IMR-90 (cell line): ENCODE measurements around the gene DYRK1A. TPM values are rescaled to one million over a fixed set of nuclear protein-coding genes. Genes with fewer than 3 reads are reported as not detected.
A peak's percentile ranks its signal among the peaks of the same experiment; 100 is the strongest.

Experiments used
- ATAC-seq: fragments of 200-7000 bp; cut with Tn5 transposase; 2 replicates; pipeline ENCODE4 v1.9.1; 2020; ENCODE audit warnings: low read depth, mild to moderate bottlenecking, moderate library complexity
- BruUV-seq: library from RNA; stranded (reverse); fragments of 400-500 nt; replicated peaks from 2 replicates; lab custom pipeline; 2021; lab: Mats Ljungman, UMichigan
- CTCF ChIA-PET: fragments of 300-600 bp; formaldehyde crosslinking; extraction: SDS; loops from one replicate; lab custom pipeline; 2021; ENCODE audit warnings: antibody characterized with exemption; lab: Yijun Ruan, JAX
- POLR2A ChIA-PET: fragments of 300-600 bp; sonication (Branson Sonifier 250); formaldehyde crosslinking; loops from one replicate; lab custom pipeline; 2022; ENCODE audit warnings: antibody characterized with exemption; ENCODE audit not compliant: unreplicated experiment; lab: Charles Lee
- DNase-seq: peaks from one replicate; pipeline ENCODE4 v3.0.0; 2013
- H2AFZ ChIP-seq: replicated peaks from 2 replicates; pipeline ENCODE3; 2013; ENCODE audit warnings: low read length, mild to moderate bottlenecking; ENCODE audit not compliant: poor library complexity
- H2AK5ac ChIP-seq: 2 replicates; pipeline ENCODE4 v1.6.1; 2013; ENCODE audit warnings: low read depth, low read length, inconsistent platforms
- H2AK9ac ChIP-seq: replicated peaks from 2 replicates; pipeline ENCODE3; 2013; ENCODE audit warnings: mild to moderate bottlenecking, low read depth, low read length, moderate library complexity; ENCODE audit not compliant: poor library complexity
- H2BK120ac ChIP-seq: 2 replicates; pipeline ENCODE4 v1.6.1; 2013; ENCODE audit warnings: low read depth, low read length, inconsistent platforms
- H2BK15ac ChIP-seq: 3 replicates; pipeline ENCODE4 v1.6.1; 2013; ENCODE audit warnings: low read depth, low read length, inconsistent platforms
- H2BK20ac ChIP-seq: 2 replicates; pipeline ENCODE4 v1.6.1; 2013; ENCODE audit warnings: low read depth, mild to moderate bottlenecking, inconsistent platforms, low read length, moderate library complexity
- H2BK5ac ChIP-seq: 2 replicates; pipeline ENCODE4 v1.6.1; 2013; ENCODE audit warnings: mild to moderate bottlenecking, low read depth, low read length, inconsistent platforms; ENCODE audit not compliant: poor library complexity, severe bottlenecking
- H3K14ac ChIP-seq: replicated peaks from 2 replicates; pipeline ENCODE4 v1.6.1; 2013; ENCODE audit warnings: low read depth, low read length, inconsistent platforms
- H3K18ac ChIP-seq: 2 replicates; pipeline ENCODE4 v1.6.1; 2013; ENCODE audit warnings: low read depth, low read length, control low read depth
- H3K23ac ChIP-seq: 2 replicates; pipeline ENCODE4 v1.6.1; 2013; ENCODE audit warnings: low read depth, low read length, inconsistent platforms
- H3K27ac ChIP-seq: 2 replicates; pipeline ENCODE4 v1.5.1; 2013; ENCODE audit warnings: mild to moderate bottlenecking, control low read depth, low read length; ENCODE audit not compliant: insufficient read depth
- H3K27me3 ChIP-seq: 2 replicates; pipeline ENCODE4 v1.6.1; 2013; ENCODE audit warnings: low read length; ENCODE audit not compliant: control insufficient read depth, insufficient read depth
- H3K36me3 ChIP-seq: 2 replicates; pipeline ENCODE4 v1.6.1; 2013; ENCODE audit warnings: low read length, mixed read lengths; ENCODE audit not compliant: control insufficient read depth, insufficient read depth
- H3K4ac ChIP-seq: 2 replicates; pipeline ENCODE4 v1.6.1; 2013; ENCODE audit warnings: low read depth, low read length, inconsistent platforms
- H3K4me1 ChIP-seq: 2 replicates; pipeline ENCODE4 v1.6.1; 2013; ENCODE audit warnings: low read length, mixed read lengths; ENCODE audit not compliant: control insufficient read depth, insufficient read depth
- H3K4me2 ChIP-seq: 2 replicates; pipeline ENCODE4 v1.6.1; 2013; ENCODE audit warnings: low read depth, mild to moderate bottlenecking, control low read depth, low read length, moderate library complexity
- H3K4me3 ChIP-seq: 2 replicates; pipeline ENCODE4 v1.5.1; 2013; ENCODE audit warnings: low read depth, mild to moderate bottlenecking, control low read depth, low read length, moderate library complexity; ENCODE audit not compliant: insufficient read depth
- H3K56ac ChIP-seq: 2 replicates; pipeline ENCODE4 v1.6.1; 2013; ENCODE audit warnings: low read length, inconsistent platforms; ENCODE audit not compliant: insufficient read depth; ENCODE audit errors: extremely low read depth
- H3K79me1 ChIP-seq, 2 experiments: 2 replicates each; pipeline ENCODE4 v1.6.1; 2013; ENCODE audit warnings: low read length in 2 of 2, inconsistent platforms in 1 of 2, low read depth in 1 of 2
- H3K9ac ChIP-seq: 2 replicates; pipeline ENCODE4 v1.6.1; 2013; ENCODE audit warnings: low read depth, low read length, control low read depth
- H3K9me1 ChIP-seq: 2 replicates; pipeline ENCODE4 v1.6.1; 2013; ENCODE audit warnings: low read length, inconsistent platforms; ENCODE audit not compliant: insufficient read depth
- H3K9me3 ChIP-seq: 2 replicates; pipeline ENCODE4 v1.6.1; 2013; ENCODE audit warnings: low read length; ENCODE audit not compliant: control insufficient read depth, insufficient read depth
- H4K20me1 ChIP-seq: 2 replicates; pipeline ENCODE4 v1.6.1; 2013; ENCODE audit warnings: low read length, inconsistent platforms; ENCODE audit not compliant: insufficient read depth
- H4K5ac ChIP-seq: 2 replicates; pipeline ENCODE4 v1.6.1; 2013; ENCODE audit warnings: mild to moderate bottlenecking, low read depth, low read length, control low read depth
- H4K8ac ChIP-seq, 2 experiments: 2 replicates each; pipeline ENCODE4 v1.6.1; 2013; ENCODE audit warnings: low read depth in 2 of 2, low read length in 2 of 2, control low read depth in 1 of 2, inconsistent platforms in 1 of 2
- H4K91ac ChIP-seq: 2 replicates; pipeline ENCODE4 v1.6.1; 2013; ENCODE audit warnings: low read depth, low read length, inconsistent platforms; ENCODE audit not compliant: insufficient read depth
- CEBPB ChIP-seq: IDR thresholded peaks from 2 replicates; pipeline ENCODE4 v1.6.1; 2012; ENCODE audit warnings: low read depth, low read length, improper control_type of control experiment
- MAFK ChIP-seq: IDR thresholded peaks from 2 replicates; pipeline ENCODE4 v1.6.1; 2012; ENCODE audit warnings: low read depth, low read length, improper control_type of control experiment
- MAZ ChIP-seq: IDR thresholded peaks from 2 replicates; pipeline ENCODE4 v1.6.1; 2012; ENCODE audit warnings: low read depth, mild to moderate bottlenecking, low read length, improper control_type of control experiment, moderate library complexity, borderline replicate concordance
- RAD21 ChIP-seq: IDR thresholded peaks from 2 replicates; pipeline ENCODE4 v1.6.1; 2012; ENCODE audit warnings: low read length, improper control_type of control experiment
- WGBS, 2 experiments: methylation state at CpG; one replicate each; pipeline versions ENCODE4 v1.1.5 to v1.1.7; 2013; ENCODE audit warnings: missing lambda C conversion rate in 2 of 2; ENCODE audit not compliant: insufficient read length in 1 of 2; ENCODE audit errors: extremely low coverage in 2 of 2; 5-methylcytosine and 5-hydroxymethylcytosine counted together
- dilution Hi-C: fragments of 300-500 bp; cut with HindIII; formaldehyde crosslinking; loops from one replicate; pipeline ENCODE4 v1.14.3; 2018; ENCODE audit warnings: low sequenced_read_pairs; ENCODE audit not compliant: unreplicated experiment
- in situ Hi-C: fragments of 300-500 bp; cut with MboI; formaldehyde crosslinking; loops from 3 replicates; pipeline ENCODE4 v1.14.3; 2019; ENCODE audit warnings: low sequenced_read_pairs, inconsistent platforms, mixed read lengths
- intact Hi-C: fragments of 100-400 bp; cut with micrococcal nuclease; formaldehyde crosslinking; loops from 2 replicates; pipeline ENCODE4 v1.10.0; 2022
- polyA plus RNA-seq, 3 experiments: library from polyadenylated mRNA; depleted of rRNA; stranded (reverse); fragments of >200 nt; gene quantifications; 2 replicates each; pipeline ENCODE4 v1.2.3, GENCODE V29; 2012; ENCODE audit warnings: low replicate concordance in 1 of 3
- total RNA-seq: library from RNA; depleted of rRNA; stranded (reverse); fragments of >200 nt; gene quantifications from 2 replicates; pipeline ENCODE4 v1.2.3, GENCODE V29; 2012
- TF ChIP-seq, protein P1 (sequence below): fragments of 150-350 bp; IDR thresholded peaks from 2 replicates; pipeline ENCODE4 v1.6.1; 2017; ENCODE audit warnings: mild to moderate bottlenecking, antibody characterized with exemption, low read length, low read depth

Gene DYRK1A
- total and polyA plus RNA-seq, 2 of the 4 experiments (the other 2 are of a cell fraction): 18.6 to 50.5 TPM

DNA sequence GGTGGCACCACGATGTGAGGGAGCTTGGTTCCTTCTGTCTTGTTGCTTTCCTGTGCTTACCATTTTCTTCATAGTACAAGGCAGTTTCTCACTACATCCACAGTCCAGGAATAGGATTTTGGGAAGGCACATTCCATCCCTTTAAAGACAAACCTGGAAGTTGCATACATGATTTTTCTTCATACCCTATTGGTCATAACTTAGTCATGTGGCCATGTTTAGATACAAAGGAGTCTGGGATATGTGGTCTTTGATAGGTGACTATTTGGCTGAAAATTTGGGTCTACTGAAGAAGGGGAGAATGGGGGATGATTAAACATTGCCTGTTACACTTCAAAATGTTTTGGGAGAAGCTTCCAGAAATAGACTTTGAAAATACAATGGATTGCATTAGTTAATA lies 7.0 kb downstream of the DYRK1A start:
- DNase-seq (no peak), ATAC-seq (0 out of 2 replicates have a peak, but pooled peaks have one; percentile 8)
- Histone ChIP-seq H3K23ac (no peak overlapping the region; the same call in 1 of the 2 replicates), H3K4me1 (peaks cover 6% of the 10 kb centered on the region), H2BK15ac (no peak overlapping the region; the same call in 2 of the 3 replicates), H3K9ac (no peak overlapping the region), H3K56ac (no peak overlapping the region), H3K18ac (no peak overlapping the region; the same call in 1 of the 2 replicates), H4K5ac (no peak overlapping the region), H3K27ac (no peak overlapping the region), H2AFZ (no peak overlapping the region), H4K20me1 (peaks cover 91% of the 10 kb centered on the region), H2BK20ac (no peak overlapping the region), H2BK120ac (no peak overlapping the region), H3K79me1 (peaks cover 0 to 39% of the 10 kb centered on the region in 2 experiments; a peak in 2 of 4 replicates), H3K4ac (no peak overlapping the region), H3K36me3 (no peaks in the 10 kb centered on the region), H3K9me3 (no peaks in the 10 kb centered on the region), H3K9me1 (peaks cover 17% of the 10 kb centered on the region), H4K8ac (no peak overlapping the region), H3K4me2 (peak overlapping the region; percentile 16; the same call in 1 of the 2 replicates), H2AK5ac (peak overlapping the region; percentile 45; the same call in 1 of the 2 replicates), H2BK5ac (no peak overlapping the region), H3K14ac (0 out of 2 replicates have a peak overlapping the region, but pooled peaks have one; percentile 10), H2AK9ac (no peak overlapping the region), H3K27me3 (no peaks in the 10 kb centered on the region), H4K91ac (no peak overlapping the region), H3K4me3 (no peak overlapping the region)
- TF ChIP-seq CEBPB (no peak), MAZ (no peak), MAFK (no peak), RAD21 (no peak)
- TF ChIP-seq, protein P1, sequence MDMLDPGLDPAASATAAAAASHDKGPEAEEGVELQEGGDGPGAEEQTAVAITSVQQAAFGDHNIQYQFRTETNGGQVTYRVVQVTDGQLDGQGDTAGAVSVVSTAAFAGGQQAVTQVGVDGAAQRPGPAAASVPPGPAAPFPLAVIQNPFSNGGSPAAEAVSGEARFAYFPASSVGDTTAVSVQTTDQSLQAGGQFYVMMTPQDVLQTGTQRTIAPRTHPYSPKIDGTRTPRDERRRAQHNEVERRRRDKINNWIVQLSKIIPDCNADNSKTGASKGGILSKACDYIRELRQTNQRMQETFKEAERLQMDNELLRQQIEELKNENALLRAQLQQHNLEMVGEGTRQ: peak; percentile 67; the same call in 1 of the 2 replicates
- WGBS, 2 experiments: no CpG with 5 or more reads among the region's 1 CpG
- intact Hi-C loops: loop anchor here (5.0 kb wide), 1 partner anchor 39 kb away; no protein-coding TSS in a partner anchor
- ChIA-PET CTCF (interaction anchor here (0.6 kb wide), 2 partner anchors 14 to 207 kb away, joined by 3 to 4 read pairs; no protein-coding TSS in a partner anchor), POLR2A (no interaction called here)
- in situ Hi-C loops: no loop called here
- dilution Hi-C loops: no loop called here
- BruUV-seq: no TSS peak
